ENCODE data around the gene PLEKHH1. TPM values are rescaled to one million over a fixed set of nuclear protein-coding genes. Genes with fewer than 3 reads are reported as not detected.

Gene PLEKHH1
- total RNA-seq, 4 donors from 2014 or later: 71.1 to 123 (median 79.7) TPM

DNA sequence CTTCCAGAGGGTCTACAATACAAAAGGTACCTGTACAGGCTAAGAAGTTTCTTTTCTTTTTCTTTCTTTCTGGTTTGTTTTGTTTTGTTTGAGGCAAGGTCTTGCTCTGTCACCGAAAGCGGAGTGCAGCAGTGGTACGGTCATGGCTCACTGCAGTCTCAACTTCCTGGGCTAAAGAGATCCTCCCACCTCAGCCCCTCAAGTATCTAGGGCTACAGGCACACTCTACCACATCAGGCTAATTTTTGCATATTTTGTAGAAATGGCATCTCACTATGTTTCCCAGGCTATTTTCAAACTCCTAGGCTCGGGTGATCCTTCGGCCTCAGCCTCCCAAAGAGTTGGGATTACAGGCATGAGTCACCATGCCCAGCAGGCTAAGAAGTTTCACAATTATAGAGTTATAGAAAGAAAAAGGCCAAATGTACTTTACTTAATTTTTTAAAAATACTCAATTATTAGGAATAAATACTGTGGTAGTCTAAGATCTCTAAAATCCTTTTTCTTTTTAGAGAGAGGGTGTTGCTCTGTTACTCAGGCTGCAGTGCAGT is 70.0 kb downstream of the PLEKHH1 start:
- Histone ChIP-seq H3K36me3 (no peaks in the 10 kb centered on the region), H3K9me3 (no peaks in the 10 kb centered on the region), H3K27ac (no peak overlapping the region), H3K4me3 (no peak overlapping the region), H3K4me1 (peaks cover 3 to 15% (median 9%) of the 10 kb centered on the region in 4 donors), H3K27me3 (no peaks in the 10 kb centered on the region)
- intact Hi-C loops (cut with DNase I; ENCODE audit: low total_unique reads): no loop called here
- TF ChIP-seq POLR2A (IDR thresholded peaks at IDR 0.05): no peak
- TF ChIP-seq, protein P1, sequence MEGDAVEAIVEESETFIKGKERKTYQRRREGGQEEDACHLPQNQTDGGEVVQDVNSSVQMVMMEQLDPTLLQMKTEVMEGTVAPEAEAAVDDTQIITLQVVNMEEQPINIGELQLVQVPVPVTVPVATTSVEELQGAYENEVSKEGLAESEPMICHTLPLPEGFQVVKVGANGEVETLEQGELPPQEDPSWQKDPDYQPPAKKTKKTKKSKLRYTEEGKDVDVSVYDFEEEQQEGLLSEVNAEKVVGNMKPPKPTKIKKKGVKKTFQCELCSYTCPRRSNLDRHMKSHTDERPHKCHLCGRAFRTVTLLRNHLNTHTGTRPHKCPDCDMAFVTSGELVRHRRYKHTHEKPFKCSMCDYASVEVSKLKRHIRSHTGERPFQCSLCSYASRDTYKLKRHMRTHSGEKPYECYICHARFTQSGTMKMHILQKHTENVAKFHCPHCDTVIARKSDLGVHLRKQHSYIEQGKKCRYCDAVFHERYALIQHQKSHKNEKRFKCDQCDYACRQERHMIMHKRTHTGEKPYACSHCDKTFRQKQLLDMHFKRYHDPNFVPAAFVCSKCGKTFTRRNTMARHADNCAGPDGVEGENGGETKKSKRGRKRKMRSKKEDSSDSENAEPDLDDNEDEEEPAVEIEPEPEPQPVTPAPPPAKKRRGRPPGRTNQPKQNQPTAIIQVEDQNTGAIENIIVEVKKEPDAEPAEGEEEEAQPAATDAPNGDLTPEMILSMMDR (IDR thresholded peaks at IDR 0.05): no peak
- no peak for TF ChIP-seq POLR2AphosphoS5 (IDR thresholded peaks at IDR 0.05)
- no peak for TF ChIP-seq EP300 (IDR thresholded peaks at IDR 0.05; ENCODE audit: low read depth)
- WGBS, 2 donors (ENCODE audit: low coverage in 1 of 2): 59% methylated on average over 5 of the region's 5 CpGs; no CpG with 5 or more reads in 1 of the 2 donors
- no peak for DNase-seq
- in situ Hi-C loops (cut with MboI; ENCODE audit: low pct_ligation_motif_present in 1 of 4, low pct_unique_long_range_greater_than_20kb in 1 of 4, low sequenced_read_pairs in 3 of 4): loop anchor here in 1 of 4 donors (25.0 kb wide), 1 partner anchor 109 kb away; the partner anchor contains the start of gene RDH12

GRCh38 chr14:67607646-67608045 is 74.6 kb downstream of the PLEKHH1 start:
- intact Hi-C loops (cut with DNase I; ENCODE audit: low total_unique reads) (no loop called here), in situ Hi-C loops (cut with MboI; ENCODE audit: low pct_ligation_motif_present in 1 of 4, low pct_unique_long_range_greater_than_20kb in 1 of 4, low sequenced_read_pairs in 3 of 4) (loop anchor here in 1 of 4 donors (25.0 kb wide), 1 partner anchor 105 kb away; the partner anchor contains the start of gene RDH12)
- WGBS, 2 donors (ENCODE audit: low coverage in 1 of 2): 88 to 100% methylated on average over 1 to 5 of the region's 5 CpGs
- no peak for DNase-seq
- Histone ChIP-seq H3K27ac (no peak overlapping the region), H3K4me1 (no peaks in the 10 kb centered on the region), H3K36me3 (no peaks in the 10 kb centered on the region), H3K27me3 (no peaks in the 10 kb centered on the region), H3K9me3 (no peaks in the 10 kb centered on the region), H3K4me3 (no peak overlapping the region)
- TF ChIP-seq POLR2AphosphoS5 (IDR thresholded peaks at IDR 0.05) (no peak), POLR2A (IDR thresholded peaks at IDR 0.05) (no peak), EP300 (IDR thresholded peaks at IDR 0.05; ENCODE audit: low read depth) (no peak)
- TF ChIP-seq, protein P1 (IDR thresholded peaks at IDR 0.05): no peak

- no peak for TF ChIP-seq EP300 (IDR thresholded peaks at IDR 0.05; ENCODE audit: low read depth)
- no peak for TF ChIP-seq POLR2AphosphoS5 (IDR thresholded peaks at IDR 0.05)
- TF ChIP-seq, protein P1 (IDR thresholded peaks at IDR 0.05): no peak
- TF ChIP-seq POLR2A (IDR thresholded peaks at IDR 0.05): no peak
Measured at GRCh38 chr14:67609642-67610310, 76.7 kb downstream of the PLEKHH1 start.

DNA sequence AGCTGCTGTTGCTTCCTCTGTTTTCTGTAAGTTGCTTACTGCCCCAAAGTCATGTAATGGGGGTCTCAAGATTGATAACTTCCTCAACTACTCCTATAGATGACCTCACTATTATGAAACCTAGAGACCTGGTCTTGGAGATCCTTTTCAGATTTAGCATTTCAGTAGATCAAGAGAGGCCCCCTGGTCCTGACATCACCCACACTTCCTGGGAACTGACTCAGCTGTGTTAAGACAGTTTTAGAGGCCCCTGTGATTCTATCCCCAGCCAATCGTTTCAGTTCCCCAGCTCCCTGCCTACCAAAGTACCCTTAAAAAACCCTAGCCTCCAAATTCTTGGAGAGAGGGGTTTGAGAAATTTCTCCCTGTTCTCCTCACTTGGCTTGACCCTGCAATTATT is 77.4 kb downstream of the PLEKHH1 start:
- Histone ChIP-seq H3K27ac (no peak overlapping the region), H3K36me3 (no peaks in the 10 kb centered on the region), H3K4me3 (no peak overlapping the region), H3K27me3 (no peaks in the 10 kb centered on the region), H3K4me1 (no peaks in the 10 kb centered on the region), H3K9me3 (no peaks in the 10 kb centered on the region)
- intact Hi-C loops (cut with DNase I; ENCODE audit: low total_unique reads) (loop anchor here (10.0 kb wide), 1 partner anchor 94 kb away; the partner anchor contains the start of gene RDH12), in situ Hi-C loops (cut with MboI; ENCODE audit: low pct_ligation_motif_present in 1 of 4, low pct_unique_long_range_greater_than_20kb in 1 of 4, low sequenced_read_pairs in 3 of 4) (loop anchor here in 1 of 4 donors (25.0 kb wide), 1 partner anchor 102 kb away; the partner anchor contains the start of gene RDH12)
- WGBS, 2 donors (ENCODE audit: low coverage in 1 of 2): 20 to 59% methylated on average over 1 of the region's 1 CpG
- DNase-seq: no peak
- TF ChIP-seq POLR2AphosphoS5 (IDR thresholded peaks at IDR 0.05) (no peak), EP300 (IDR thresholded peaks at IDR 0.05; ENCODE audit: low read depth) (no peak), POLR2A (IDR thresholded peaks at IDR 0.05) (no peak)
- TF ChIP-seq, protein P1 (IDR thresholded peaks at IDR 0.05): no peak

More at GRCh38 chr14:67609642-67610310, 76.7 kb downstream of the PLEKHH1 start:
- intact Hi-C loops (cut with DNase I; ENCODE audit: low total_unique reads) (loop anchor here (10.0 kb wide), 1 partner anchor 95 kb away; the partner anchor contains the start of gene RDH12), in situ Hi-C loops (cut with MboI; ENCODE audit: low pct_ligation_motif_present in 1 of 4, low pct_unique_long_range_greater_than_20kb in 1 of 4, low sequenced_read_pairs in 3 of 4) (loop anchor here in 1 of 4 donors (25.0 kb wide), 1 partner anchor 103 kb away; the partner anchor contains the start of gene RDH12)
- Histone ChIP-seq H3K4me1 (no peaks in the 10 kb centered on the region), H3K36me3 (no peaks in the 10 kb centered on the region), H3K27me3 (no peaks in the 10 kb centered on the region), H3K4me3 (no peak overlapping the region), H3K27ac (no peak overlapping the region), H3K9me3 (no peaks in the 10 kb centered on the region)
- no peak for DNase-seq
- WGBS, 2 donors (ENCODE audit: low coverage in 1 of 2): 72 to 89% methylated on average over 6 to 10 of the region's 10 CpGs

All from transverse colon (tissue), 4 donors.